Astrocyte (in vitro differentiated cells and primary cell): ENCODE results near the gene LRRFIP1. TPM values are rescaled to one million over a fixed set of nuclear protein-coding genes. Genes with fewer than 3 reads are reported as not detected.

Experiments
- DNase-seq: peaks from one replicate; pipeline ENCODE4 v3.0.0-alpha.2; 2010; ENCODE audit warnings: low read depth
- FAIRE-seq: peaks from 2 replicates; lab custom pipeline; 2011; peaks lifted over from hg19 to GRCh38; lab: Jason Lieb, UNC
- H2AFZ ChIP-seq: 2 replicates; pipeline ENCODE4 v1.6.0; 2012; ENCODE audit warnings: low read depth, low read length, inconsistent platforms
- H3K27ac ChIP-seq: 2 replicates; pipeline ENCODE4 v1.5.1; 2011; ENCODE audit warnings: low read depth, low read length, inconsistent platforms
- H3K27me3 ChIP-seq: 2 replicates; pipeline ENCODE4 v1.6.0; 2011; ENCODE audit warnings: low read length, inconsistent platforms; ENCODE audit not compliant: insufficient read depth
- H3K36me3 ChIP-seq: 2 replicates; pipeline ENCODE4 v1.5.1; 2011; ENCODE audit warnings: low read length, inconsistent platforms; ENCODE audit not compliant: insufficient read depth
- H3K4me1 ChIP-seq: 2 replicates; pipeline ENCODE4 v1.5.1; 2011; ENCODE audit warnings: low read length, inconsistent platforms; ENCODE audit not compliant: insufficient read depth
- H3K4me2 ChIP-seq: 2 replicates; pipeline ENCODE4 v1.6.0; 2012; ENCODE audit warnings: low read length, inconsistent platforms
- H3K4me3 ChIP-seq: 2 replicates; pipeline ENCODE4 v1.5.1; 2011; ENCODE audit warnings: low read depth, mild to moderate bottlenecking, low read length, inconsistent platforms; ENCODE audit not compliant: insufficient read depth
- H3K79me2 ChIP-seq: 2 replicates; pipeline ENCODE4 v1.6.0; 2012; ENCODE audit warnings: mild to moderate bottlenecking, low read length, inconsistent platforms; ENCODE audit not compliant: insufficient read depth
- H3K9ac ChIP-seq: 2 replicates; pipeline ENCODE4 v1.6.0; 2012; ENCODE audit warnings: mild to moderate bottlenecking, low read length, inconsistent platforms
- H3K9me3 ChIP-seq: 2 replicates; pipeline ENCODE4 v1.5.1; 2012; ENCODE audit warnings: low read depth, mild to moderate bottlenecking, low read length, inconsistent platforms; ENCODE audit not compliant: insufficient read depth
- H4K20me1 ChIP-seq: 2 replicates; pipeline ENCODE4 v1.6.0; 2012; ENCODE audit warnings: low read length, inconsistent platforms; ENCODE audit not compliant: insufficient read depth
- H3K27ac Mint-ChIP-seq: one replicate; pipeline ENCODE4 v1.8.0; 2021; ENCODE audit warnings: mild to moderate bottlenecking, mixed read lengths; ENCODE audit not compliant: unreplicated experiment
- H3K27me3 Mint-ChIP-seq: one replicate; pipeline ENCODE4 v1.8.0; 2021; ENCODE audit warnings: low read depth, mixed read lengths; ENCODE audit not compliant: unreplicated experiment
- H3K36me3 Mint-ChIP-seq: one replicate; pipeline ENCODE4 v1.8.0; 2021; ENCODE audit warnings: low read depth, mixed read lengths; ENCODE audit not compliant: unreplicated experiment
- H3K4me1 Mint-ChIP-seq: one replicate; pipeline ENCODE4 v1.8.0; 2021; ENCODE audit warnings: low read depth, mixed read lengths; ENCODE audit not compliant: unreplicated experiment
- H3K4me3 Mint-ChIP-seq: one replicate; pipeline ENCODE4 v1.8.0; 2021; ENCODE audit warnings: mild to moderate bottlenecking, moderate library complexity, mixed read lengths; ENCODE audit not compliant: unreplicated experiment
- H3K9me3 Mint-ChIP-seq: one replicate; pipeline ENCODE4 v1.8.0; 2021; ENCODE audit warnings: mild to moderate bottlenecking, mixed read lengths; ENCODE audit not compliant: unreplicated experiment
- EZH2 ChIP-seq: IDR thresholded peaks from 2 replicates; pipeline ENCODE4 v1.6.1; 2012; ENCODE audit warnings: mild to moderate bottlenecking, low read length, inconsistent platforms; ENCODE audit not compliant: insufficient read depth
- total RNA-seq: library from RNA; stranded (reverse); gene quantifications from 2 replicates; pipeline ENCODE4 v1.2.1, GENCODE V29; 2021
- TF ChIP-seq, protein P1 (sequence below): IDR thresholded peaks from 2 replicates; pipeline ENCODE4 v1.5.1; 2011; ENCODE audit warnings: low read depth, mild to moderate bottlenecking, inconsistent platforms, low read length, moderate library complexity; ENCODE audit not compliant: insufficient read depth

Gene LRRFIP1
- total RNA-seq, 1 donor from 2014 or later: 83.3 TPM

DNA sequence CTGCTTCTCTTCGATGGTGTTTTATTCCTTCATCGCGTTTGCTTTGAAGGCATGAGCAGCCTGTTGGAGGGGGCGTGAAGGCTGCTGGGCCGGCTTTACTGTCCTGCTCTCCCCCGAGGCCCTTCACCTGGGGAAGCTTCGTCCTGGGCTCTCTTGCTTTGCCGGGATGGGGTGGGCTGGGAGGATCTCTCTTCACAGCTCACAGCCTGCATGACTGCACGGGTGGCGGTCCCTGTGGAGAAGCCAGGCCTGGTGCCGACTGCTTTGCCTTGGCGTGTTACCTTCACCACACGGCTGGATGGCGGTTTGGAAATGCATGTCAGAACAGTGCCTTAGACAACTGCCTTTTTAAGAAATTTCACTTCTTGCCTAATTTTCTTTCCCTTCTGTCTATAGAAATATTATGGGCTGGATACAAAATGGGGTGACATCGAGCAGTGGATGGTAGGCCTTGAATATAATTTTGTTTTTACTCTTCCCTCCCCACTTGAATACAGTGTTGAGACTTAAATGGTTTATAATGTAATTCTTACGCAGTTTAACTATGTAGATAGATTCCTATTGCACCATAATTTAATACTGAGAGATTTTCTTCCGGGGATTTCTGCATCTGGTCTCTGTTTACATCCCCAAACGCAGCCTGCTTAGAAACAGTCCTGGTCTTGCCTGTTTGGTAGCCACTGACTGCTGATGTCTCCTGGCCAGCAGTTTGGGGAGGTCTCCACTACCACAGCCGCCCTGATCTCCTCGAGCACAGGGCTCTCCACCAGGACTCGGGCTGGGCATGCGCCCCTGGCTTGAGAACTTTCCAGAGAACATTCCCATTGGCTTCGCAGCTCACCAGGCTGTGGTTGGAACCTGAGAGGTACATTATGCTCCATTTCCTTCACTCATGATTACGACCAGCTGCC, 90.2 kb downstream of the LRRFIP1 start:
- H3K4me1 Mint-ChIP-seq: peaks cover 45% of the 10 kb centered on the region
- no peak for FAIRE-seq
- Histone ChIP-seq H3K9me3 (no peaks in the 10 kb centered on the region), H4K20me1 (peaks cover 26% of the 10 kb centered on the region), H2AFZ (no peak overlapping the region), H3K4me1 (peaks cover 47% of the 10 kb centered on the region), H3K79me2 (peaks cover 83% of the 10 kb centered on the region), H3K27ac (peak overlapping the region; percentile 2), H3K4me2 (no peak overlapping the region), H3K36me3 (peaks cover 6% of the 10 kb centered on the region), H3K27me3 (no peaks in the 10 kb centered on the region), H3K4me3 (no peak overlapping the region), H3K9ac (no peak overlapping the region)
- H3K27me3 Mint-ChIP-seq: no peaks in the 10 kb centered on the region
- H3K4me3 Mint-ChIP-seq: no peak overlapping the region
- peak overlapping the region; percentile 34 for H3K27ac Mint-ChIP-seq
- TF ChIP-seq EZH2: no peak
- TF ChIP-seq, protein P1, sequence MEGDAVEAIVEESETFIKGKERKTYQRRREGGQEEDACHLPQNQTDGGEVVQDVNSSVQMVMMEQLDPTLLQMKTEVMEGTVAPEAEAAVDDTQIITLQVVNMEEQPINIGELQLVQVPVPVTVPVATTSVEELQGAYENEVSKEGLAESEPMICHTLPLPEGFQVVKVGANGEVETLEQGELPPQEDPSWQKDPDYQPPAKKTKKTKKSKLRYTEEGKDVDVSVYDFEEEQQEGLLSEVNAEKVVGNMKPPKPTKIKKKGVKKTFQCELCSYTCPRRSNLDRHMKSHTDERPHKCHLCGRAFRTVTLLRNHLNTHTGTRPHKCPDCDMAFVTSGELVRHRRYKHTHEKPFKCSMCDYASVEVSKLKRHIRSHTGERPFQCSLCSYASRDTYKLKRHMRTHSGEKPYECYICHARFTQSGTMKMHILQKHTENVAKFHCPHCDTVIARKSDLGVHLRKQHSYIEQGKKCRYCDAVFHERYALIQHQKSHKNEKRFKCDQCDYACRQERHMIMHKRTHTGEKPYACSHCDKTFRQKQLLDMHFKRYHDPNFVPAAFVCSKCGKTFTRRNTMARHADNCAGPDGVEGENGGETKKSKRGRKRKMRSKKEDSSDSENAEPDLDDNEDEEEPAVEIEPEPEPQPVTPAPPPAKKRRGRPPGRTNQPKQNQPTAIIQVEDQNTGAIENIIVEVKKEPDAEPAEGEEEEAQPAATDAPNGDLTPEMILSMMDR: no peak
- no peaks in the 10 kb centered on the region for H3K9me3 Mint-ChIP-seq
- no peak for DNase-seq
- peaks cover 8% of the 10 kb centered on the region for H3K36me3 Mint-ChIP-seq

DNA sequence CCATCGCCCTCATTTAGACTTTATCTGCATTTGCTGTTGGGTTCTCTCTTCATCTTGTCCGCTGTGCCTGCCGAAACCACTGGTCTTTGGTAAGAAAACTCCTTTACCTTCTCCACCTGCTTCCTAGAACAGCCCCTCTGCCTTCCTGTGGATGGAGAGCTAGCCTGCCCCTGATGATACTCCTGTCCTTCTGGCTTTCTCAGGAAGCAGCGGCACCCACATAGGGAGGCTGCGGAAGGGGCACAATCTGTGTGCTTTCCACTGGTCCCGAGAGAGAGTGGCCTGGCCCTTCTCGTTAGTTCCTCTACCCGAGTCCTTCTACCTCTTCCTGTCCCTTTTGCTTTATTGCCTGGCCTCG, 90.9 kb downstream of the LRRFIP1 start:
- no peak overlapping the region for H3K4me3 Mint-ChIP-seq
- H3K9me3 Mint-ChIP-seq: no peaks in the 10 kb centered on the region
- Histone ChIP-seq H3K9ac (no peak overlapping the region), H3K36me3 (peaks cover 6% of the 10 kb centered on the region), H3K4me3 (no peak overlapping the region), H3K4me1 (peaks cover 47% of the 10 kb centered on the region), H3K27me3 (no peaks in the 10 kb centered on the region), H3K9me3 (no peaks in the 10 kb centered on the region), H3K4me2 (no peak overlapping the region), H4K20me1 (peaks cover 20% of the 10 kb centered on the region), H3K27ac (peak overlapping the region; percentile 2), H3K79me2 (peaks cover 82% of the 10 kb centered on the region), H2AFZ (no peak overlapping the region)
- H3K4me1 Mint-ChIP-seq: peaks cover 48% of the 10 kb centered on the region
- TF ChIP-seq, protein P1: no peak
- TF ChIP-seq EZH2: no peak
- no peaks in the 10 kb centered on the region for H3K27me3 Mint-ChIP-seq
- H3K36me3 Mint-ChIP-seq: peaks cover 8% of the 10 kb centered on the region
- no peak for DNase-seq
- no peak for FAIRE-seq
- peak overlapping the region; percentile 34 for H3K27ac Mint-ChIP-seq

DNA sequence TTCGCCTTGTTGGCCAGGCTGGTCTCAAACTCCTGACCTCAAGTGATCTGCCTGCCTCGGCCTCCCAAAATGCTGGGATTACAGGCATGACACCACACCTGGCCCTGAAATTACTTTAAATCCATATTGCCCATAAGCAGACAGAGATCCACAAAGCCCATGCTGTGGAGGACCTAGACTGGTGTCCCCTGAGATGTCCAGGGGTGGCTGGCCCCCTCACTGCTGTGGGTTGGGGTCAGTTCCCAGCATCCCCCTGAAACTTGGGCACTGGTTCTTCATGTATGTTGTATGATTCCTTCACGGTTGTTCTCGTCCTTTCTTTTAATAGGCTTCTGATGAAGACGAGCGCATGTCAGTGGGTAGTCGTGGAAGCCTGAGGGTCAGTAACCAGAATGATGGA, 93.1 kb downstream of the LRRFIP1 start:
- peaks cover 93% of the 10 kb centered on the region for H3K79me2 ChIP-seq
- peak overlapping the region; percentile 95 for H3K27ac ChIP-seq

More for the DNA sequence above, 93.1 kb downstream of the LRRFIP1 start:
- peak overlapping the region; percentile 55 for H3K4me3 Mint-ChIP-seq
- Histone ChIP-seq H3K9me3 (no peaks in the 10 kb centered on the region), H3K27me3 (no peaks in the 10 kb centered on the region), H3K36me3 (peaks cover 9% of the 10 kb centered on the region), H3K4me1 (peaks cover 42% of the 10 kb centered on the region), H2AFZ (no peak overlapping the region), H4K20me1 (peaks cover 17% of the 10 kb centered on the region), H3K4me3 (no peak overlapping the region), H3K9ac (peak overlapping the region; percentile 80), H3K4me2 (peak overlapping the region; percentile 68)
- no peaks in the 10 kb centered on the region for H3K27me3 Mint-ChIP-seq
- FAIRE-seq (no peak), DNase-seq (no peak)
- no peaks in the 10 kb centered on the region for H3K9me3 Mint-ChIP-seq
- H3K27ac Mint-ChIP-seq: peak overlapping the region; percentile 95
- peaks cover 13% of the 10 kb centered on the region for H3K36me3 Mint-ChIP-seq
- H3K4me1 Mint-ChIP-seq: peaks cover 44% of the 10 kb centered on the region
- no peak for TF ChIP-seq EZH2
- TF ChIP-seq, protein P1: no peak
